Panc1 (cell line): Measurements from ENCODE around the gene DCDC2. TPM values are rescaled to one million over a fixed set of nuclear protein-coding genes. Genes with fewer than 3 reads are reported as not detected.

Source experiments
- ATAC-seq: fragments of 200-7000 bp; cut with Tn5 transposase; 2 replicates; pipeline ENCODE4 v1.9.1; 2020; ENCODE audit warnings: mild to moderate bottlenecking, moderate library complexity
- BruUV-seq: library from RNA; stranded (reverse); fragments of 400-500 nt; replicated peaks from 2 replicates; lab custom pipeline; 2021; lab: Mats Ljungman, UMichigan
- CTCF ChIA-PET: fragments of 300-600 bp; sonication (Branson Sonifier 250); formaldehyde crosslinking; loops from one replicate; lab custom pipeline; 2022; ENCODE audit warnings: antibody characterized with exemption; lab: Charles Lee
- POLR2A ChIA-PET: fragments of 300-600 bp; sonication (Branson Sonifier 250); formaldehyde crosslinking; loops from one replicate; lab custom pipeline; 2022; ENCODE audit warnings: antibody characterized with exemption; lab: Charles Lee
- DNase-seq: peaks from one replicate; pipeline ENCODE4 v3.0.0-alpha.2; 2010; ENCODE audit warnings: low read depth, low spot score
- H3K27ac ChIP-seq: 2 replicates; pipeline ENCODE4 v1.5.1; 2011; ENCODE audit warnings: mild to moderate bottlenecking, low read length, inconsistent platforms
- H3K27me3 ChIP-seq: fragments of 200-500 bp; sonication (Bioruptor generic); 2 replicates; pipeline ENCODE4 v1.6.0; 2014; ENCODE audit warnings: low read length, inconsistent platforms; ENCODE audit not compliant: control insufficient read depth, insufficient read depth
- H3K36me3 ChIP-seq: fragments of 200-500 bp; sonication (Bioruptor generic); 2 replicates; pipeline ENCODE4 v1.5.1; 2014; ENCODE audit warnings: inconsistent platforms, mild to moderate bottlenecking, low read length, moderate library complexity; ENCODE audit not compliant: control insufficient read depth, insufficient read depth
- H3K4me1 ChIP-seq: 2 replicates; pipeline ENCODE4 v1.5.1; 2011; ENCODE audit warnings: inconsistent platforms, mild to moderate bottlenecking, low read length, moderate library complexity; ENCODE audit not compliant: control insufficient read depth, insufficient read depth
- H3K4me3 ChIP-seq, 2 experiments: 2 replicates each; pipeline ENCODE4 v1.5.1; 2011 to 2012; ENCODE audit warnings: low read depth in 2 of 2, low read length in 2 of 2, mild to moderate bottlenecking in 2 of 2, inconsistent platforms in 1 of 2, moderate library complexity in 1 of 2
- H3K9me3 ChIP-seq: fragments of 200-500 bp; sonication (Bioruptor generic); 2 replicates; pipeline ENCODE4 v1.5.1; 2014; ENCODE audit warnings: low read depth, mild to moderate bottlenecking, inconsistent platforms, low read length, moderate library complexity; ENCODE audit not compliant: control insufficient read depth, insufficient read depth
- CTCF ChIP-seq: fragments of 450-650 bp; IDR thresholded peaks from 2 replicates; pipeline ENCODE4 v1.5.1; 2017; ENCODE audit warnings: mild to moderate bottlenecking
- POLR2AphosphoS5 ChIP-seq: IDR thresholded peaks from 2 replicates; pipeline ENCODE4 v1.6.1; 2012; ENCODE audit warnings: mild to moderate bottlenecking, low read depth, low read length, moderate library complexity
- SIN3A ChIP-seq: IDR thresholded peaks from 2 replicates; pipeline ENCODE4 v1.6.1; 2012; ENCODE audit warnings: low read depth, mild to moderate bottlenecking, low read length, moderate library complexity, borderline replicate concordance; ENCODE audit not compliant: insufficient read depth
- TCF7L2 ChIP-seq: IDR thresholded peaks from 2 replicates; pipeline ENCODE4 v1.6.1; 2011; ENCODE audit warnings: mild to moderate bottlenecking, low read depth, low read length, inconsistent platforms
- in situ Hi-C: cut with HindIII; loops from 2 replicates; pipeline ENCODE4 v1.10.0; 2016; ENCODE audit warnings: low sequenced_read_pairs, low pct_unique_long_range_greater_than_20kb
- intact Hi-C: fragments of 100-400 bp; cut with micrococcal nuclease; formaldehyde crosslinking; loops from one replicate; pipeline ENCODE4 v1.10.0; 2022; ENCODE audit not compliant: unreplicated experiment
- total RNA-seq: library from RNA; stranded (reverse); gene quantifications from one replicate; pipeline ENCODE4 v1.2.1, GENCODE V29; 2021; ENCODE audit not compliant: unreplicated experiment
- TF ChIP-seq, protein P1 (sequence below), 2 experiments: IDR thresholded peaks; 2 replicates each; pipeline ENCODE4 v1.6.1; 2011 to 2012; ENCODE audit warnings: low read depth in 2 of 2, control low read depth in 1 of 2, low read length in 1 of 2, mild to moderate bottlenecking in 1 of 2, moderate library complexity in 1 of 2; ENCODE audit not compliant: insufficient read depth in 1 of 2

DCDC2 gene
- total RNA-seq, 1 experiment from 2014 or later = 0.15 TPM

DNA sequence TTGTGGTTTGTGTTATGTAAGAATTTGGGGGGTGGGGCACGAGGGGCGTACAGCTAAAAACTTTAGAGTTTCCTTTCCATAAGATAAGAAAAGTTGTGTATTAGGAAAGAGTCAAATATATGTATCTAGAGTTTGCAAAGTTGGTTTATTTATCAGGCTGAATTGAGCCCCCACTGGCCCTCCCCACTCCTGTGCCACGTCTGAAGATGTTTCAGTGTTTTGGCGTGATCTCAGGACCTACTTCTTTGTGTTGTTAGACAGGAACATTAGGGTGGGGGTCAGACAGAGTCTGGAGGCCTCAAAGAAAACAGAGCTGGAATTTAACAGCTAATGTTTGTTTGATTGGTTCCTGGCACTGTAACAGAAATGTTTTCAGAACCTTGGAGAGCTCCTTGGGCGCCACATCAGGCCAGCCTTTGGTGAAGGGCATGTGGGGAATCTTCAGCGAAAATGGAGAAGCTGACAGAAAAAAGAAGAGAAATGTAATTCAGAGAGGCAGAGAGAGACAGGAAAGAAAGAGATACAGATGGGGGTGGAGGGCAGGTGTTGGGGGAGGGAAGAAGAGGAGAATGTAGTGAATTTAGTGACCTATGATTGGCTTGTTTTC lies 231.2 kb downstream of the DCDC2 start:
- Histone ChIP-seq H3K36me3 (no peaks in the 10 kb centered on the region), H3K9me3 (no peaks in the 10 kb centered on the region), H3K4me1 (no peaks in the 10 kb centered on the region), H3K27ac (no peak overlapping the region), H3K27me3 (peaks cover 2% of the 10 kb centered on the region), H3K4me3 (no peak overlapping the region; a peak in 1 of 4 replicates)
- ChIA-PET POLR2A (no interaction called here), CTCF (no interaction called here)
- TF ChIP-seq TCF7L2 (no peak), POLR2AphosphoS5 (no peak)
- TF ChIP-seq, protein P1, sequence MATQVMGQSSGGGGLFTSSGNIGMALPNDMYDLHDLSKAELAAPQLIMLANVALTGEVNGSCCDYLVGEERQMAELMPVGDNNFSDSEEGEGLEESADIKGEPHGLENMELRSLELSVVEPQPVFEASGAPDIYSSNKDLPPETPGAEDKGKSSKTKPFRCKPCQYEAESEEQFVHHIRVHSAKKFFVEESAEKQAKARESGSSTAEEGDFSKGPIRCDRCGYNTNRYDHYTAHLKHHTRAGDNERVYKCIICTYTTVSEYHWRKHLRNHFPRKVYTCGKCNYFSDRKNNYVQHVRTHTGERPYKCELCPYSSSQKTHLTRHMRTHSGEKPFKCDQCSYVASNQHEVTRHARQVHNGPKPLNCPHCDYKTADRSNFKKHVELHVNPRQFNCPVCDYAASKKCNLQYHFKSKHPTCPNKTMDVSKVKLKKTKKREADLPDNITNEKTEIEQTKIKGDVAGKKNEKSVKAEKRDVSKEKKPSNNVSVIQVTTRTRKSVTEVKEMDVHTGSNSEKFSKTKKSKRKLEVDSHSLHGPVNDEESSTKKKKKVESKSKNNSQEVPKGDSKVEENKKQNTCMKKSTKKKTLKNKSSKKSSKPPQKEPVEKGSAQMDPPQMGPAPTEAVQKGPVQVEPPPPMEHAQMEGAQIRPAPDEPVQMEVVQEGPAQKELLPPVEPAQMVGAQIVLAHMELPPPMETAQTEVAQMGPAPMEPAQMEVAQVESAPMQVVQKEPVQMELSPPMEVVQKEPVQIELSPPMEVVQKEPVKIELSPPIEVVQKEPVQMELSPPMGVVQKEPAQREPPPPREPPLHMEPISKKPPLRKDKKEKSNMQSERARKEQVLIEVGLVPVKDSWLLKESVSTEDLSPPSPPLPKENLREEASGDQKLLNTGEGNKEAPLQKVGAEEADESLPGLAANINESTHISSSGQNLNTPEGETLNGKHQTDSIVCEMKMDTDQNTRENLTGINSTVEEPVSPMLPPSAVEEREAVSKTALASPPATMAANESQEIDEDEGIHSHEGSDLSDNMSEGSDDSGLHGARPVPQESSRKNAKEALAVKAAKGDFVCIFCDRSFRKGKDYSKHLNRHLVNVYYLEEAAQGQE (IDR thresholded peaks at IDR 0.05; ENCODE audit: insufficient read depth in 1 of 2, low read depth in 2 of 2, low read length in 1 of 2) = peak; percentile 93
- in situ Hi-C loops (no loop called here), intact Hi-C loops (no loop called here)
- no peak for DNase-seq
- no peak for ATAC-seq
- no TSS peak for BruUV-seq

DNA sequence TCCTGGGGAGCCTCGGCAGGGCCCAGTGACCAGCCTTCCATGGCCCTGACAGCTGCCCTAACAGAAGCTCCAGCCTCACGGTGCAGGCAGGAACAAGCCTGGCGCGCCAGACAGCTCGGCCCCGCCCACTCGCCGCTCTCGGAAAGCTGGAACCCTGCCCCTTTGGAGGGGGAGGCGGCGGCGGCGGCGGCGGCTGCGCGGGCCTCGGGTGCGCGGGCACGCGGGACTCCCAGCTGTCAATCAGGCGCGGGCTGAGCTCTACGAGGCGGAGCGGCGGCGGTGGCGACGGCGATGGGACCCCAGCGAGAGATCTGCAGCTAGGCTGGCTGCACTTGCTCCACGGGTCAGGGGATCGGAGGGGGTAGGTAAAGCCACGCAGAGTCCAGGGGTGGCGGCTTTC lies 231.9 kb downstream of the DCDC2 start, which contains the start of gene NRSN1:
TSS of gene NRSN1 (plus strand) at position 236 of the 400 bp plus-strand sequence. CDS start 8,113 bp downstream, outside the sequence.
- intact Hi-C loops (no loop called here), in situ Hi-C loops (no loop called here)
- H3K4me1 ChIP-seq = no peaks in the 10 kb centered on the region
- no peak within 1 kb of the TSS; a peak in 1 of 4 replicates for H3K4me3 ChIP-seq
- ChIA-PET CTCF (no interaction called here), POLR2A (interaction anchor here (0.6 kb wide), 1 partner anchor 566 kb away, joined by 3 read pairs; no protein-coding TSS in a partner anchor)
- BruUV-seq = no TSS peak
- H3K36me3 ChIP-seq = no peaks in the 10 kb centered on the region
- TF ChIP-seq CTCF (no peak), SIN3A (no peak), POLR2AphosphoS5 (no peak)
- TF ChIP-seq, protein P1 (IDR thresholded peaks at IDR 0.05; ENCODE audit: insufficient read depth in 1 of 2, low read depth in 2 of 2, low read length in 1 of 2) = no peak
- no peaks in the 10 kb centered on the region for H3K9me3 ChIP-seq
- no peak for DNase-seq
- no peak within 1 kb of the TSS for H3K27ac ChIP-seq
- peak; percentile 60 for ATAC-seq
- peaks cover 2% of the 10 kb centered on the region for H3K27me3 ChIP-seq
